Keratinocyte (primary cell): ENCODE measurements around the gene DTNB.

Experiments
- CTCF ChIP-seq, 3 experiments: IDR thresholded peaks in 1 of 3; conservative IDR thresholded peaks in 1 of 3; optimal IDR thresholded peaks in 1 of 3; 2 replicates in 2 of 3; 3 replicates in 1 of 3; pipeline versions ENCODE3 to v1.5.1; 2011; ENCODE audit warnings: low read length in 3 of 3, mild to moderate bottlenecking in 3 of 3, moderate library complexity in 2 of 3, control low read depth in 1 of 3, inconsistent platforms in 1 of 3; ENCODE audit not compliant: insufficient read depth in 2 of 3; ENCODE audit errors: extremely low read depth in 1 of 3
- EZH2 ChIP-seq: IDR thresholded peaks from one replicate; pipeline ENCODE4 v1.6.1; 2012; ENCODE audit warnings: inconsistent platforms, mild to moderate bottlenecking, low read length, moderate library complexity

- TF ChIP-seq CTCF (optimal IDR thresholded peaks at IDR 0.05 in 1 of 3, IDR thresholded peaks at IDR 0.05 in 1 of 3, conservative IDR thresholded peaks at IDR 0.05 in 1 of 3; ENCODE audit: extremely low read depth in 1 of 3, insufficient read depth in 2 of 3, low read length in 3 of 3) = no peak
- no peak for TF ChIP-seq EZH2
Observed at GRCh38 chr2:25454824-25455611, 218.4 kb downstream of the DTNB start.
